Daoy (cell line): Measurements from ENCODE around the gene DIPK1B. TPM values are rescaled to one million over a fixed set of nuclear protein-coding genes. Genes with fewer than 3 reads are reported as not detected.
"Not testable (repeated sequence)": the region's sequence is repeated elsewhere in the genome, so short reads cannot be mapped to it uniquely, and the experiment has no call there.

ENCODE experiments used
- DNase-seq: peaks from one replicate; pipeline ENCODE4 v3.0.0-alpha.2; 2015; ENCODE audit warnings: low read depth
- total RNA-seq: library from RNA; depleted of rRNA; stranded (reverse); fragments of >200 nt; shearing (Covaris generic); gene quantifications from 2 replicates; pipeline ENCODE4 v1.2.3, GENCODE V29; 2014

DIPK1B gene
- total RNA-seq, 1 experiment from 2014 or later, result 6.6 TPM

GRCh38 chr9:136698635-136699246, 13.6 kb upstream of the DIPK1B start:
- DNase-seq, result no peak

GRCh38 chr9:136700304-136700703, 12.1 kb upstream of the DIPK1B start:
- no peak for DNase-seq

- DNase-seq, result no peak
Observed at GRCh38 chr9:136700959-136701667, 11.3 kb upstream of the DIPK1B start.

- no peak for DNase-seq
Observed at GRCh38 chr9:136701668-136702053, 10.7 kb upstream of the DIPK1B start.

GRCh38 chr9:136703276-136703860, 9.0 kb upstream of the DIPK1B start:
- no peak for DNase-seq

- not testable (repeated sequence) for DNase-seq
Observed at GRCh38 chr9:136704741-136705140, 7.6 kb upstream of the DIPK1B start.

- DNase-seq, result peak; percentile 58
Observed at GRCh38 chr9:136705564-136705963, 6.8 kb upstream of the DIPK1B start.

- no peak for DNase-seq
Observed at GRCh38 chr9:136707011-136707410, 5.4 kb upstream of the DIPK1B start.

GRCh38 chr9:136707849-136708517, 4.4 kb upstream of the DIPK1B start:
- DNase-seq, result no peak

- no peak for DNase-seq
Observed at GRCh38 chr9:136709454-136710109, 2.8 kb upstream of the DIPK1B start.

- no peak for DNase-seq
Observed at GRCh38 chr9:136710543-136710942, 1.8 kb upstream of the DIPK1B start.

GRCh38 chr9:136711219-136711648, 1.1 kb upstream of the DIPK1B start:
- DNase-seq, result peak; percentile 46

- DNase-seq, result no peak
Observed at GRCh38 chr9:136712690-136713544, 545 bp downstream of the DIPK1B start.

GRCh38 chr9:136713550-136713949, 1.2 kb downstream of the DIPK1B start:
- DNase-seq, result no peak

- DNase-seq, result no peak
Observed at GRCh38 chr9:136714096-136714892, 1.9 kb downstream of the DIPK1B start.

- no peak for DNase-seq
Observed at GRCh38 chr9:136714893-136715274, 2.5 kb downstream of the DIPK1B start.

GRCh38 chr9:136717399-136717798, 5.0 kb downstream of the DIPK1B start:
- DNase-seq, result peak; percentile 11

- no peak for DNase-seq
Observed at GRCh38 chr9:136718345-136719194, 6.2 kb downstream of the DIPK1B start.

GRCh38 chr9:136719195-136719880, 7.0 kb downstream of the DIPK1B start:
- peak; percentile 58 for DNase-seq
